Esophagus muscularis mucosa (tissue), 4 donors: ENCODE data around the gene EVX2. TPM values are rescaled to one million over a fixed set of nuclear protein-coding genes. Genes with fewer than 3 reads are reported as not detected.

Source experiments
- DNase-seq: peaks from one replicate; pipeline ENCODE4 v3.0.0-alpha.2; 2017; ENCODE audit errors: extremely low spot score
- H3K27ac ChIP-seq, 4 donors: fragments of 200-600 bp; sonication (generic); replicated peaks in 1 of 4; 1 replicate in 3 of 4; 2 replicates in 1 of 4; pipeline ENCODE4 v1.5.1; 2016 to 2019; ENCODE audit warnings: mild to moderate bottlenecking in 1 of 4
- H3K27me3 ChIP-seq, 4 donors: fragments of 200-600 bp; sonication (generic); one replicate each; pipeline versions ENCODE4 v1.5.1 to v1.6.0; 2016 to 2019
- H3K36me3 ChIP-seq, 4 donors: fragments of 200-600 bp; sonication (generic); one replicate each; pipeline ENCODE4 v1.5.1; 2016 to 2019
- H3K4me1 ChIP-seq, 4 donors: fragments of 200-600 bp; sonication (generic); one replicate each; pipeline ENCODE4 v1.5.1; 2016 to 2019
- H3K4me3 ChIP-seq, 4 donors: fragments of 200-600 bp; sonication (generic); 1 replicate in 2 of 4; 2 replicates in 2 of 4; pipeline ENCODE4 v1.5.1; 2016 to 2019; ENCODE audit warnings: mild to moderate bottlenecking in 4 of 4, moderate library complexity in 1 of 4
- H3K9me3 ChIP-seq, 4 donors: fragments of 200-600 bp; sonication (generic); 1 replicate in 3 of 4; 2 replicates in 1 of 4; pipeline ENCODE4 v1.5.1; 2016 to 2019
- EP300 ChIP-seq: sonication (generic); formaldehyde crosslinking; IDR thresholded peaks from one replicate; pipeline ENCODE4 v1.6.1; 2017; ENCODE audit warnings: antibody characterized with exemption
- POLR2A ChIP-seq: fragments of 450-650 bp; IDR thresholded peaks from one replicate; pipeline ENCODE4 v1.6.1; 2017; ENCODE audit warnings: antibody characterized with exemption, moderate library complexity, mild to moderate bottlenecking, low read depth
- POLR2AphosphoS5 ChIP-seq, 2 donors: sonication (generic); formaldehyde crosslinking; IDR thresholded peaks; one replicate each; pipeline ENCODE4 v1.6.1; 2017; ENCODE audit warnings: antibody characterized with exemption in 2 of 2
- WGBS: methylation state at CpG from one replicate; pipeline ENCODE4 v1.1.5; 2018; 5-methylcytosine and 5-hydroxymethylcytosine counted together
- intact Hi-C: fragments of 100-400 bp; cut with DNase I; formaldehyde crosslinking; loops from one replicate; pipeline ENCODE4 v1.15.1; 2023
- total RNA-seq, 4 donors: library from RNA; depleted of rRNA; stranded (reverse); fragments of >200 nt; gene quantifications; one replicate each; pipeline versions ENCODE4 v1.1.0 to v1.2.1, GENCODE V29; 2016
- TF ChIP-seq, protein P1 (sequence below), 3 experiments: fragments of 200-600 bp in 2 of 3; fragments of 450-650 bp in 1 of 3; sonication (generic) in 2 of 3; IDR thresholded peaks; one replicate each; pipeline ENCODE4 v1.5.1; 2017 to 2019; ENCODE audit warnings: antibody characterized with exemption in 3 of 3, mild to moderate bottlenecking in 2 of 3, moderate library complexity in 1 of 3

EVX2 gene
- total RNA-seq, 4 donors from 2014 or later = 0.11 TPM; not detected in 3

GRCh38 chr2:176076063-176076462, 7.7 kb downstream of the EVX2 start:
- intact Hi-C loops = loop anchor here (5.0 kb wide), 1 partner anchor 709 kb away; no protein-coding TSS in a partner anchor
- no peaks in the 10 kb centered on the region for H3K9me3 ChIP-seq
- H3K4me1 ChIP-seq = peaks cover 13 to 44% (median 30%) of the 10 kb centered on the region in 4 donors
- no peaks in the 10 kb centered on the region for H3K36me3 ChIP-seq
- H3K27me3 ChIP-seq = peaks cover 0 to 100% (median 88%) of the 10 kb centered on the region in 4 donors
- no peak overlapping the region for H3K4me3 ChIP-seq
- WGBS = 21% methylated on average over 7 of the region's 7 CpGs
- no peak overlapping the region for H3K27ac ChIP-seq
- DNase-seq = no peak
- TF ChIP-seq, protein P1, sequence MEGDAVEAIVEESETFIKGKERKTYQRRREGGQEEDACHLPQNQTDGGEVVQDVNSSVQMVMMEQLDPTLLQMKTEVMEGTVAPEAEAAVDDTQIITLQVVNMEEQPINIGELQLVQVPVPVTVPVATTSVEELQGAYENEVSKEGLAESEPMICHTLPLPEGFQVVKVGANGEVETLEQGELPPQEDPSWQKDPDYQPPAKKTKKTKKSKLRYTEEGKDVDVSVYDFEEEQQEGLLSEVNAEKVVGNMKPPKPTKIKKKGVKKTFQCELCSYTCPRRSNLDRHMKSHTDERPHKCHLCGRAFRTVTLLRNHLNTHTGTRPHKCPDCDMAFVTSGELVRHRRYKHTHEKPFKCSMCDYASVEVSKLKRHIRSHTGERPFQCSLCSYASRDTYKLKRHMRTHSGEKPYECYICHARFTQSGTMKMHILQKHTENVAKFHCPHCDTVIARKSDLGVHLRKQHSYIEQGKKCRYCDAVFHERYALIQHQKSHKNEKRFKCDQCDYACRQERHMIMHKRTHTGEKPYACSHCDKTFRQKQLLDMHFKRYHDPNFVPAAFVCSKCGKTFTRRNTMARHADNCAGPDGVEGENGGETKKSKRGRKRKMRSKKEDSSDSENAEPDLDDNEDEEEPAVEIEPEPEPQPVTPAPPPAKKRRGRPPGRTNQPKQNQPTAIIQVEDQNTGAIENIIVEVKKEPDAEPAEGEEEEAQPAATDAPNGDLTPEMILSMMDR (IDR thresholded peaks at IDR 0.05) = no peak
- TF ChIP-seq EP300 = no peak
- TF ChIP-seq POLR2A = no peak
- TF ChIP-seq POLR2AphosphoS5 (IDR thresholded peaks at IDR 0.05) = no peak

DNA sequence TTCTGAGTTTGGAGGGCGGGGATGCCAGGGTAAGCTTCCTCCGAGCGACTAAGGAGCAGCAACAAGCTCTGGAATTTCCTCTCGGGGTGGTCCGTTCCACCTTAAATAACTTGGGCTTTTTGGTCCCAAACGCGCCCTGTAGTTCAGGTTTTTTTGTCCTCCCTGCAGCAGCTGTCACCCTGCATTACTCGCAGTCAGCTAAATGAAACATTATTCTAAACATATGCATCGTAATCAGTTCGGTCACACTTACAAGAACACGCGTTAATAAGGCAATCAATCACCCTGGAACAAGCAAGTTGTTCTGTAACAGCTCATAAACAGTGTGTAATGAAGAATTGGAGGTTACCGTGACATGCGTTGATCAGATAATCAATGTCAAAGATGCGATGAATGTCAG, 8.3 kb downstream of the EVX2 start:
- WGBS = 10% methylated on average over 15 of the region's 15 CpGs
- peaks cover 0 to 100% (median 87%) of the 10 kb centered on the region in 4 donors for H3K27me3 ChIP-seq
- intact Hi-C loops = loop anchor here (5.0 kb wide), 1 partner anchor 708 kb away; no protein-coding TSS in a partner anchor

DNA sequence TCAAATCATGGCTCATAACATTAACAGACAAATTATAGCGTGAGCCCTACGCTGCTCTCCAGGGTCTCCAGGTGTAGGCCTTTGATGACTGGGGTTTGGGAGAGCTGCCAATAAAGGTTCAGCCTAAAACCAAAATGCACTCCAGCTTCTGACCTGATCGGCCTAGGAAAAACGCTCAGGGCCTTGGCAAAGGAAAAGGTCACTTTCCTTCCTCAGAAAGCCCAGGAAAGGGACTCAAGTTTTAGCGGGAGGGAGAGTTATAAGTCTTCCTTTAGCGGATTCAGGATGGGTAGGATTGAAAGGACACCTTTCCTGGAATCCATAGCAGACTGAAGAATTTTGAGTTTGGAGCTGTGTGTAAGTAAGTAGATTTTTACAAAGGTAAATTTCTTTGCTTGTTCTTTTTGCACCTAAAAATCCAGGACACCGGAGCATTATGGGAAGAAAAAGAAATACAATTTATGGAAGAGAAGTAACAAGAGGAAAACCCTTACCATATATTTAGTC, 8.8 kb downstream of the EVX2 start:
- H3K36me3 ChIP-seq = no peaks in the 10 kb centered on the region
- intact Hi-C loops = loop anchor here (5.0 kb wide), 1 partner anchor 708 kb away; no protein-coding TSS in a partner anchor
- no peak for DNase-seq
- H3K27ac ChIP-seq = no peak overlapping the region
- TF ChIP-seq POLR2AphosphoS5 (IDR thresholded peaks at IDR 0.05) (no peak), POLR2A (no peak), EP300 (no peak)
- TF ChIP-seq, protein P1 (IDR thresholded peaks at IDR 0.05) = no peak
- no peaks in the 10 kb centered on the region for H3K9me3 ChIP-seq
- 30% methylated on average over 7 of the region's 7 CpGs for WGBS
- H3K4me3 ChIP-seq = no peak overlapping the region
- H3K4me1 ChIP-seq = peaks cover 9 to 33% (median 20%) of the 10 kb centered on the region in 4 donors
- peaks cover 0 to 100% (median 90%) of the 10 kb centered on the region in 4 donors for H3K27me3 ChIP-seq

More for the DNA sequence above, 8.3 kb downstream of the EVX2 start:
- no peak for DNase-seq
- H3K4me1 ChIP-seq = peaks cover 10 to 38% (median 25%) of the 10 kb centered on the region in 4 donors
- no peaks in the 10 kb centered on the region for H3K9me3 ChIP-seq
- no peak overlapping the region for H3K4me3 ChIP-seq
- no peaks in the 10 kb centered on the region for H3K36me3 ChIP-seq
- no peak overlapping the region for H3K27ac ChIP-seq
- TF ChIP-seq POLR2A = no peak
- TF ChIP-seq, protein P1 (IDR thresholded peaks at IDR 0.05) = no peak
- TF ChIP-seq EP300 = no peak
- TF ChIP-seq POLR2AphosphoS5 (IDR thresholded peaks at IDR 0.05) = no peak

GRCh38 chr2:176072951-176073904, 10.5 kb downstream of the EVX2 start:
- no peak overlapping the region for H3K27ac ChIP-seq
- 8% methylated on average over 19 of the region's 29 CpGs for WGBS
- H3K36me3 ChIP-seq = no peaks in the 10 kb centered on the region
- H3K4me1 ChIP-seq = peaks cover 5 to 26% (median 16%) of the 10 kb centered on the region in 4 donors
- H3K27me3 ChIP-seq = peaks cover 0 to 100% (median 89%) of the 10 kb centered on the region in 4 donors
- DNase-seq = no peak
- H3K4me3 ChIP-seq = no peak overlapping the region
- TF ChIP-seq POLR2A (no peak), POLR2AphosphoS5 (IDR thresholded peaks at IDR 0.05) (no peak), EP300 (no peak)
- TF ChIP-seq, protein P1 (IDR thresholded peaks at IDR 0.05) = no peak
- intact Hi-C loops = no loop called here
- H3K9me3 ChIP-seq = no peaks in the 10 kb centered on the region
